ENCODE data around the gene C17orf67. TPM values are rescaled to one million over a fixed set of nuclear protein-coding genes. Genes with fewer than 3 reads are reported as not detected.

C17orf67 gene
- total and polyA plus RNA-seq, 2 experiments from 2014 or later: 0.27 to 0.73 TPM

- Histone ChIP-seq H3K4me1 (ENCODE audit: insufficient read depth) (no peaks in the 10 kb centered on the region), H2AFZ (no peak overlapping the region), H3K9me3 (ENCODE audit: low read depth) (no peaks in the 10 kb centered on the region), H3K79me2 (no peaks in the 10 kb centered on the region), H3K4me2 (no peak overlapping the region), H3K27ac (no peak overlapping the region), H3K4me3 (no peak overlapping the region), H4K20me1 (ENCODE audit: insufficient read depth, poor library complexity, severe bottlenecking) (no peaks in the 10 kb centered on the region), H3K9me2 (replicated peaks; ENCODE audit: insufficient read depth) (no peaks in the 10 kb centered on the region), H3K27me3 (no peaks in the 10 kb centered on the region), H3K36me3 (replicated peaks; ENCODE audit: insufficient read depth, low read depth) (no peaks in the 10 kb centered on the region)
- TF ChIP-seq CTCF (IDR thresholded peaks at IDR 0.05; ENCODE audit: poor library complexity): no peak
- no peak for TF ChIP-seq EZH2phosphoT487 (IDR thresholded peaks at IDR 0.05; ENCODE audit: low read depth, severe bottlenecking, unreplicated experiment)
- TF ChIP-seq EZH2 (IDR thresholded peaks at IDR 0.05; ENCODE audit: borderline replicate concordance): no peak
- no peak for DNase-seq (ENCODE audit: low spot score)
- 74% methylated on average over 5 of the region's 5 CpGs for WGBS (ENCODE audit: low lambda C conversion rate, missing lambda C conversion rate)
Measured at GRCh38 chr17:56866076-56866475, 32.4 kb upstream of the C17orf67 start.

GRCh38 chr17:56863974-56864373 lies 30.3 kb upstream of the C17orf67 start:
- no peaks in the 10 kb centered on the region for H3K79me2 ChIP-seq
- no peaks in the 10 kb centered on the region for H3K9me2 ChIP-seq (replicated peaks; ENCODE audit: insufficient read depth)
- no peak overlapping the region for H3K4me3 ChIP-seq
- no peaks in the 10 kb centered on the region for H3K4me1 ChIP-seq (ENCODE audit: insufficient read depth)
- 76% methylated on average over 3 of the region's 3 CpGs for WGBS (ENCODE audit: low lambda C conversion rate, missing lambda C conversion rate)
- H2AFZ ChIP-seq: no peak overlapping the region
- H3K27me3 ChIP-seq: no peaks in the 10 kb centered on the region
- TF ChIP-seq CTCF (IDR thresholded peaks at IDR 0.05; ENCODE audit: poor library complexity) (no peak), EZH2 (IDR thresholded peaks at IDR 0.05; ENCODE audit: borderline replicate concordance) (no peak), EZH2phosphoT487 (IDR thresholded peaks at IDR 0.05; ENCODE audit: low read depth, severe bottlenecking, unreplicated experiment) (no peak)
- H3K27ac ChIP-seq: no peak overlapping the region
- DNase-seq (ENCODE audit: low spot score): no peak
- no peaks in the 10 kb centered on the region for H3K36me3 ChIP-seq (replicated peaks; ENCODE audit: insufficient read depth, low read depth)
- H4K20me1 ChIP-seq (ENCODE audit: insufficient read depth, poor library complexity, severe bottlenecking): no peaks in the 10 kb centered on the region
- H3K4me2 ChIP-seq: no peak overlapping the region
- H3K9me3 ChIP-seq (ENCODE audit: low read depth): no peaks in the 10 kb centered on the region

- Histone ChIP-seq H2AFZ (no peak overlapping the region), H3K4me3 (no peak overlapping the region), H3K9me3 (ENCODE audit: low read depth) (no peaks in the 10 kb centered on the region), H3K27ac (no peak overlapping the region), H3K36me3 (replicated peaks; ENCODE audit: insufficient read depth, low read depth) (no peaks in the 10 kb centered on the region), H3K79me2 (no peaks in the 10 kb centered on the region), H3K27me3 (no peaks in the 10 kb centered on the region), H4K20me1 (ENCODE audit: insufficient read depth, poor library complexity, severe bottlenecking) (no peaks in the 10 kb centered on the region), H3K4me1 (ENCODE audit: insufficient read depth) (no peaks in the 10 kb centered on the region), H3K4me2 (no peak overlapping the region), H3K9me2 (replicated peaks; ENCODE audit: insufficient read depth) (no peaks in the 10 kb centered on the region)
- WGBS (ENCODE audit: low lambda C conversion rate, missing lambda C conversion rate): 98% methylated on average over 3 of the region's 3 CpGs
- no peak for DNase-seq (ENCODE audit: low spot score)
- no peak for TF ChIP-seq EZH2phosphoT487 (IDR thresholded peaks at IDR 0.05; ENCODE audit: low read depth, severe bottlenecking, unreplicated experiment)
- no peak for TF ChIP-seq EZH2 (IDR thresholded peaks at IDR 0.05; ENCODE audit: borderline replicate concordance)
- no peak for TF ChIP-seq CTCF (IDR thresholded peaks at IDR 0.05; ENCODE audit: poor library complexity)
Measured at GRCh38 chr17:56861899-56862298, 28.2 kb upstream of the C17orf67 start.

- no peaks in the 10 kb centered on the region for H4K20me1 ChIP-seq (ENCODE audit: insufficient read depth, poor library complexity, severe bottlenecking)
- DNase-seq (ENCODE audit: low spot score): no peak
- no peak overlapping the region for H3K4me2 ChIP-seq
- H3K27me3 ChIP-seq: no peaks in the 10 kb centered on the region
- WGBS (ENCODE audit: low lambda C conversion rate, missing lambda C conversion rate): 89% methylated on average over 3 of the region's 3 CpGs
- no peaks in the 10 kb centered on the region for H3K36me3 ChIP-seq (replicated peaks; ENCODE audit: insufficient read depth, low read depth)
- H3K79me2 ChIP-seq: no peaks in the 10 kb centered on the region
- TF ChIP-seq EZH2 (IDR thresholded peaks at IDR 0.05; ENCODE audit: borderline replicate concordance) (no peak), CTCF (IDR thresholded peaks at IDR 0.05; ENCODE audit: poor library complexity) (no peak), EZH2phosphoT487 (IDR thresholded peaks at IDR 0.05; ENCODE audit: low read depth, severe bottlenecking, unreplicated experiment) (no peak)
- H3K9me3 ChIP-seq (ENCODE audit: low read depth): no peaks in the 10 kb centered on the region
- H3K4me1 ChIP-seq (ENCODE audit: insufficient read depth): no peaks in the 10 kb centered on the region
- no peak overlapping the region for H2AFZ ChIP-seq
- no peak overlapping the region for H3K4me3 ChIP-seq
- H3K9me2 ChIP-seq (replicated peaks; ENCODE audit: insufficient read depth): no peaks in the 10 kb centered on the region
- H3K27ac ChIP-seq: no peak overlapping the region
Measured at GRCh38 chr17:56851008-56851407, 17.3 kb upstream of the C17orf67 start.
